Gastrocnemius medialis (tissue), 4 donors: ENCODE data around the gene MSH5. TPM values are rescaled to one million over a fixed set of nuclear protein-coding genes. Genes with fewer than 3 reads are reported as not detected.
A peak's percentile ranks its signal among the peaks of the same experiment; 100 is the strongest.

Source experiments
- ATAC-seq, 2 donors: fragments of 150-250 bp; one replicate each; pipeline ENCODE4 v1.9.1; 2016
- DNase-seq, 2 donors: peaks; one replicate each; pipeline ENCODE4 v3.0.0-alpha.2; 2019
- H3K27ac ChIP-seq, 4 donors: fragments of 200-600 bp; sonication (generic); 1 replicate in 1 of 4; 2 replicates in 3 of 4; pipeline ENCODE4 v1.5.1; 2016 to 2018; ENCODE audit warnings: mild to moderate bottlenecking in 2 of 4, moderate library complexity in 1 of 4
- H3K27me3 ChIP-seq, 3 donors: fragments of 200-600 bp; sonication (generic) in 2 of 3; 1 replicate in 1 of 3; 2 replicates in 2 of 3; pipeline versions ENCODE4 v1.5.1 to v1.6.0; 2016 to 2019; ENCODE audit warnings: mild to moderate bottlenecking in 1 of 3, moderate library complexity in 1 of 3
- H3K36me3 ChIP-seq, 2 donors: fragments of 200-600 bp; sonication (generic) in 1 of 2; one replicate each; pipeline ENCODE4 v1.5.1; 2017 to 2018
- H3K4me1 ChIP-seq, 2 donors: fragments of 200-600 bp; sonication (generic) in 1 of 2; one replicate each; pipeline ENCODE4 v1.5.1; 2016 to 2017; ENCODE audit warnings: mild to moderate bottlenecking in 2 of 2
- H3K4me3 ChIP-seq, 4 donors: fragments of 200-600 bp; sonication (generic) in 3 of 4; 1 replicate in 1 of 4; 2 replicates in 3 of 4; pipeline ENCODE4 v1.5.1; 2016 to 2019; ENCODE audit warnings: mild to moderate bottlenecking in 2 of 4
- H3K9me3 ChIP-seq, 3 donors: fragments of 200-600 bp; sonication (generic) in 2 of 3; 1 replicate in 1 of 3; 2 replicates in 2 of 3; pipeline ENCODE4 v1.5.1; 2016 to 2019
- POLR2A ChIP-seq, 2 donors: fragments of 450-650 bp; IDR thresholded peaks; one replicate each; pipeline ENCODE4 v1.6.1; 2017; ENCODE audit warnings: antibody characterized with exemption in 2 of 2, mild to moderate bottlenecking in 2 of 2, moderate library complexity in 2 of 2
- in situ Hi-C, 4 donors: fragments of 200-750 bp; cut with MboI; loops; one replicate each; pipeline versions ENCODE4 v1.15.0 to v1.8.0; 2017; ENCODE audit warnings: low sequenced_read_pairs in 4 of 4
- intact Hi-C: fragments of 100-400 bp; cut with DNase I; formaldehyde crosslinking; loops from one replicate; pipeline ENCODE4 v1.15.1; 2023; ENCODE audit warnings: low total_unique reads
- total RNA-seq, 4 donors: library from RNA; depleted of rRNA; stranded (reverse); fragments of >200 nt; gene quantifications; one replicate each; pipeline versions ENCODE4 v1.1.0 to v1.2.3, GENCODE V29; 2016
- TF ChIP-seq, protein P1 (sequence below), 5 experiments: fragments of 450-650 bp in 3 of 5; fragments of 200-600 bp in 2 of 5; sonication (generic) in 2 of 5; IDR thresholded peaks in 4 of 5; conservative IDR thresholded peaks in 1 of 5; 1 replicate in 4 of 5; 2 replicates in 1 of 5; pipeline ENCODE4 v1.5.1; 2016 to 2019; ENCODE audit warnings: antibody characterized with exemption in 5 of 5, mild to moderate bottlenecking in 3 of 5, moderate library complexity in 3 of 5

MSH5 gene
- total RNA-seq, 4 donors from 2014 or later: 0.35 to 7.8 (median 1.6) TPM

DNA sequence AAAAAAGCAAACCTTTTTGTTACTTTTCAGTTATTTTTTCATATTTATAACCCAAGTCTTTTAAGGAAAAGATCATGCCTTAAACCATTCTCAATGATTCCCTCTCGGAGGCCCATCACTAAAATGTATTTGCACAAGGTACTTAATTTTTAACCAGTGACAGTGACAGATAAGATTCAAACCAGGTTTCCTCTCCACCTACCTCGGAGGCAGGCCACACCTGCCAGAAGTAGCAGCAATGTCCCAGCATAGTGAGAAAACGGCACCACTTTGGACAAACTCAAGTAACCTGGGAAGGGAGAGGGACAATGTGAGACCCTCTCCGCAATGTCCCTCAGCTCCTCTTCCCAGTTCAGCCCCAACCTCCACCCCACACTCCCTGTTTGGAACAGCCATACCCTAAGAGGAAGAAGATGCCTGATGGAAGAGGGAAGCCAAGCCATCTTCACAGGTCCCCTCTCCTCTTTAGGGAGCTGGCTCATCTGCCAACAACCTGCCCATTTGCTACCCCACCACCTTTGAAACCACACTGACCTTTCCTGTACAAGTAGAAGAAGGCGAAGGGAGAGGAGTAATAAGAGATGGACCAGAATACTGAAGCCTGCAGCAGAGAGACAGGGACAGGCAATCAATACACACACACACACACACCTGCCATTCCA lies 38.9 kb upstream of the MSH5 start:
- intact Hi-C loops (loop anchor here (5.0 kb wide), 2 partner anchors 49 to 196 kb away; partner anchors contain the start of genes BAG6 and EHMT2), in situ Hi-C loops (no loop called here)
- Histone ChIP-seq H3K27ac (peak overlapping the region; percentile 91 to 98 (median 96)), H3K27me3 (no peaks in the 10 kb centered on the region), H3K9me3 (no peaks in the 10 kb centered on the region), H3K4me1 (peaks cover 22 to 40% of the 10 kb centered on the region in 2 donors), H3K36me3 (peaks cover 0 to 26% of the 10 kb centered on the region in 2 donors), H3K4me3 (no peak overlapping the region)
- TF ChIP-seq, protein P1, sequence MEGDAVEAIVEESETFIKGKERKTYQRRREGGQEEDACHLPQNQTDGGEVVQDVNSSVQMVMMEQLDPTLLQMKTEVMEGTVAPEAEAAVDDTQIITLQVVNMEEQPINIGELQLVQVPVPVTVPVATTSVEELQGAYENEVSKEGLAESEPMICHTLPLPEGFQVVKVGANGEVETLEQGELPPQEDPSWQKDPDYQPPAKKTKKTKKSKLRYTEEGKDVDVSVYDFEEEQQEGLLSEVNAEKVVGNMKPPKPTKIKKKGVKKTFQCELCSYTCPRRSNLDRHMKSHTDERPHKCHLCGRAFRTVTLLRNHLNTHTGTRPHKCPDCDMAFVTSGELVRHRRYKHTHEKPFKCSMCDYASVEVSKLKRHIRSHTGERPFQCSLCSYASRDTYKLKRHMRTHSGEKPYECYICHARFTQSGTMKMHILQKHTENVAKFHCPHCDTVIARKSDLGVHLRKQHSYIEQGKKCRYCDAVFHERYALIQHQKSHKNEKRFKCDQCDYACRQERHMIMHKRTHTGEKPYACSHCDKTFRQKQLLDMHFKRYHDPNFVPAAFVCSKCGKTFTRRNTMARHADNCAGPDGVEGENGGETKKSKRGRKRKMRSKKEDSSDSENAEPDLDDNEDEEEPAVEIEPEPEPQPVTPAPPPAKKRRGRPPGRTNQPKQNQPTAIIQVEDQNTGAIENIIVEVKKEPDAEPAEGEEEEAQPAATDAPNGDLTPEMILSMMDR (IDR thresholded peaks at IDR 0.05 in 4 of 5, conservative IDR thresholded peaks at IDR 0.05 in 1 of 5): no peak
- TF ChIP-seq POLR2A (IDR thresholded peaks at IDR 0.05): no peak
- no peak for DNase-seq
- no peak for ATAC-seq

DNA sequence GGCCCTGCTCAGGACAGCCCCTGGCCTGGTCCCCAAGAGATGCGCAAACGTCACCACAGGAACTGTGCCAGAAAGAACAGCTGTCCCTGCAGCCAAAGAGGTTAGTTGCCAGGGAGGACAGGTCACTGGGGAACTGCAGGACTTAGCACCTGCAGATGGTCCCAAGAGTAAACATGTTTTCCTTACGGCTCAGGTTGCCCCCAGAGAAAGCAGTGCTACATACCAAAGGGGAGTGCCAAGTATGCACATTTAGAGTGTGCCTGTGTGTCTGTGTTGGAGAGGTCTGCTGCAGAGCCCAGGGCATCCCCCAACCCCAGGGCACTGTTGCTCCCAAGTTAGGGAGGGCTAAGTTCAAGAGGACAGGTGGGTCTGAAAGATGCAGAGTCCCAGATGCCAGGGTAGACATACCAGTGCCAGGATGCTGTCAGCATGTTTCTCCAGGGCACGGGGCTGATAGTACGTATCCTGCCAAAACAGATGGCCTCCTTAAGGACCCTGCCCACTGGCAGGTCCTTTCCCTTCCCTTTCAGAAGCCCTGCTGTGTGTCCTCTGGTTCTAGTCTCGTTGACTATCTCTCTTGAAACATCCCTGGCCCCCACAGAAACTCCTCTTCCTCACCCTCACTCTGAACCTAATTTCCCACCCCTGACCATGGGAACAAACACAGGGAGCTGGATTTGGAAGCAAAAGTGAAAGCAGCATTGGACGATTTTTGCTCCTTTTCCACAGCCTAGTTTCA lies 38.0 kb upstream of the MSH5 start:
- ATAC-seq: peak; percentile 54 to 64
- H3K36me3 ChIP-seq: peaks cover 0 to 16% of the 10 kb centered on the region in 2 donors
- intact Hi-C loops: loop anchor here (2.0 to 5.0 kb wide), 3 partner anchors 37 to 195 kb away; partner anchors contain the start of genes BAG6 and EHMT2
- H3K4me1 ChIP-seq: peaks cover 22 to 40% of the 10 kb centered on the region in 2 donors
- DNase-seq: peak; percentile 57 to 71
- H3K27ac ChIP-seq: peak overlapping the region; percentile 91 to 98 (median 96)
- in situ Hi-C loops: no loop called here
- peak overlapping the region; percentile 65 to 85 (median 83) for H3K4me3 ChIP-seq
- no peaks in the 10 kb centered on the region for H3K27me3 ChIP-seq
- no peaks in the 10 kb centered on the region for H3K9me3 ChIP-seq
- TF ChIP-seq POLR2A (IDR thresholded peaks at IDR 0.05): no peak
- TF ChIP-seq, protein P1 (IDR thresholded peaks at IDR 0.05 in 4 of 5, conservative IDR thresholded peaks at IDR 0.05 in 1 of 5): no peak

DNA sequence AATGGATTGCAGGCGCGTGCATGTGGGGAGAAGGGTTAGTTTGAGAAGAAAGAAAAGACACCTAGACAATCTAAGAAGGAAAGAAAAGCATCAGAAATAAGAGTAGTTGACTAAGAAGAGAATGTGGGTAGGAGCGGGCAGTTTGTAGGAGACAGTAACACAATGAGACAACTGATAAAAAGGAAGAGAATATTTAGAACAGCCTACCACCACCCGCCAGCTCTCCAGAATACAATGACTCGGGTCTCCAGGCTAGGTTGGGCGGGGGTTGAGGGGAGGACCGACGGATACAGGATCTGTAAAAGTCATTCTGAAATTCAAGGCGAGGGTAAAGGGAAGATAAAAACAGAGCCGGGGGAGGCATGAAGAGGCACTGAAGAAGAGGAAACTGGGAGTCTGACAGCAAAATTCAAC lies 37.4 kb upstream of the MSH5 start:
- intact Hi-C loops (loop anchor here (2.0 to 5.0 kb wide), 3 partner anchors 36 to 195 kb away; partner anchors contain the start of genes BAG6 and EHMT2), in situ Hi-C loops (no loop called here)
- H3K36me3 ChIP-seq: peaks cover 0 to 12% of the 10 kb centered on the region in 2 donors
- no peaks in the 10 kb centered on the region for H3K9me3 ChIP-seq
- peaks cover 22 to 37% of the 10 kb centered on the region in 2 donors for H3K4me1 ChIP-seq
- TF ChIP-seq POLR2A (IDR thresholded peaks at IDR 0.05): no peak
- TF ChIP-seq, protein P1 (IDR thresholded peaks at IDR 0.05 in 4 of 5, conservative IDR thresholded peaks at IDR 0.05 in 1 of 5): no peak
- H3K27ac ChIP-seq: peak overlapping the region; percentile 91 to 98 (median 96)
- no peaks in the 10 kb centered on the region for H3K27me3 ChIP-seq
- ATAC-seq (no peak), DNase-seq (no peak)
- peak overlapping the region; percentile 65 to 85 (median 83) for H3K4me3 ChIP-seq

DNA sequence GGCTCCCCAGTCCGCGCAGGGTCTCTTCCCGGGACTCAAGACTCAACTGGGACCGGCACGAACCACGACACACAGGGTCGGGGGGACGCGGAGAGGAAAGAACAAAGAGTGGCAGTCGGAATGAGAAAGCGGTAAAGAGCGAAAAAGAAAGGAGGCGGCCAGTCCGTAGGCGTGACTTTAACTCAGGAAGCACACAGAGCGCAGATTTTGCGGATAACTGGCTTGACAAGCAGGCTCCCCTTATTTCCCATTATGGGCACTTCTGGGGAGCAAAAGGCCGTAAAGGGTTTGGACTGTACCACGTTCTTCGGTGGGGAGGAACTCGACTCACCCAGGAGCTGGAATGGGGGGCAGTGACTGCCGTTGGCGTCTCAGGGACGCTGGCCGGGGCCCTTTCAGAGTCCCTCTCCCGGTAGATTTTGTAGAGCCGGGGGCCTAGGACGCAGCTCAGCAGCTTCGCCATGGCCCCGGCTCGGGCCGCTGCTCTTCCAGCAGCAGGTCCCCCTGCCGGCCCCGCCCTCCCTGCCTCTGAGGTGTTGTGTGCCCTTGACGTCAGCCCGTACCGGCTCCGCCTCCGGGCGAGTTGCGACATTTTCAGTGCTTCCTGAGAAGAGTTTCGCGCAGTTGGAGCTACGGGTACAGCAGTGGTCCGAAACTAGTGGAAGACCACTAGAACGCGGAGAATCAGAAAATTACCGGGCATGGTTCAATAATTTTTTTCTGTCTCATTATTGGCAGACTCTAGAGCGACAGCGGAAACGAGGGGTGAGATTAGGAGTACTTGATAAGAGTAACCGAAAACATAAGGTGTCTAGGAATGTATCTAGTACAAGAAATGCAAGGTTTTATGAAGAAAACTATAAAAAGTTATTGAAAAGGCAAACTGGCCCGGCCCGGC lies 36.7 kb upstream of the MSH5 start, which contains the start of gene ABHD16A:
ABHD16A (minus strand) TSS at position 506 of the 898 bp plus-strand sequence; CDS start at position 463, 43 bp downstream.
- ATAC-seq (peak; percentile 94 to 95), DNase-seq (peak; percentile 99)
- Histone ChIP-seq H3K27ac (peak within 1 kb of the TSS; percentile 91 to 98 (median 96)), H3K9me3 (no peaks in the 10 kb centered on the region), H3K27me3 (no peaks in the 10 kb centered on the region), H3K4me3 (peak within 1 kb of the TSS; percentile 65 to 85 (median 83)), H3K4me1 (peaks cover 22 to 31% of the 10 kb centered on the region in 2 donors), H3K36me3 (peaks cover 0 to 12% of the 10 kb centered on the region in 2 donors)
- in situ Hi-C loops: no loop called here
- TF ChIP-seq, protein P1 (IDR thresholded peaks at IDR 0.05 in 4 of 5, conservative IDR thresholded peaks at IDR 0.05 in 1 of 5): peak in 2 of 5 experiments; percentile 5 to 20
- TF ChIP-seq POLR2A (IDR thresholded peaks at IDR 0.05): peak; percentile 99
- intact Hi-C loops: loop anchor here (1.0 to 5.0 kb wide), 6 partner anchors 26 to 194 kb away; partner anchors contain the start of genes BAG6, DDAH2, EHMT2 and HSPA1B
